HG03558 (cell line): Measurements from ENCODE around the gene KCNC1.

Experiments used
- ATAC-seq: cut with Tn5 transposase; IDR thresholded peaks from one replicate; pipeline ENCODE4 v1.9.1; 2021; ENCODE audit warnings: moderate number of reproducible peaks; ENCODE audit not compliant: unreplicated experiment; ENCODE audit errors: extremely low read depth

KCNC1 gene

GRCh38 chr11:17782145-17782544, 47.6 kb downstream of the KCNC1 start:
- no peak for ATAC-seq

GRCh38 chr11:17782603-17783337, 48.2 kb downstream of the KCNC1 start:
- no peak for ATAC-seq

GRCh38 chr11:17783878-17784277, 49.3 kb downstream of the KCNC1 start:
- no peak for ATAC-seq

GRCh38 chr11:17786824-17787525, 52.4 kb downstream of the KCNC1 start:
- ATAC-seq, result no peak

GRCh38 chr11:17788084-17788483, 53.5 kb downstream of the KCNC1 start:
- no peak for ATAC-seq

- ATAC-seq, result no peak
These were observed 55.9 kb downstream of the KCNC1 start for GRCh38 chr11:17790453-17790852.

GRCh38 chr11:17791144-17791543, 56.6 kb downstream of the KCNC1 start:
- ATAC-seq, result no peak

- no peak for ATAC-seq
These were observed 57.6 kb downstream of the KCNC1 start for GRCh38 chr11:17792161-17792560.

GRCh38 chr11:17793642-17794170, 59.1 kb downstream of the KCNC1 start:
- ATAC-seq, result no peak

- no peak for ATAC-seq
These were observed 60.4 kb downstream of the KCNC1 start for GRCh38 chr11:17794981-17795380.

GRCh38 chr11:17796154-17796553, 61.6 kb downstream of the KCNC1 start:
- no peak for ATAC-seq

GRCh38 chr11:17798253-17798652, 63.7 kb downstream of the KCNC1 start:
- no peak for ATAC-seq

GRCh38 chr11:17798716-17799115, 64.1 kb downstream of the KCNC1 start:
- ATAC-seq, result no peak

- ATAC-seq, result no peak
These were observed 64.6 kb downstream of the KCNC1 start for GRCh38 chr11:17799147-17799546.

- no peak for ATAC-seq
These were observed 66.6 kb downstream of the KCNC1 start for GRCh38 chr11:17801166-17801565.

GRCh38 chr11:17802491-17802890, 67.9 kb downstream of the KCNC1 start:
- ATAC-seq, result no peak

GRCh38 chr11:17803754-17804334, 69.3 kb downstream of the KCNC1 start:
- ATAC-seq, result no peak

GRCh38 chr11:17805043-17805442, 70.5 kb downstream of the KCNC1 start:
- no peak for ATAC-seq

GRCh38 chr11:17805873-17806272, 71.3 kb downstream of the KCNC1 start:
- ATAC-seq, result no peak

GRCh38 chr11:17807034-17807433, 72.5 kb downstream of the KCNC1 start:
- ATAC-seq, result no peak

- no peak for ATAC-seq
These were observed 75.5 kb downstream of the KCNC1 start for GRCh38 chr11:17810041-17810440.
